Thoracic aorta (tissue), 2 donors: ENCODE measurements around the gene SLC9C2. TPM values are rescaled to one million over a fixed set of nuclear protein-coding genes. Genes with fewer than 3 reads are reported as not detected.
"Not testable (repeated sequence)": the region's sequence is repeated elsewhere in the genome, so short reads cannot be mapped to it uniquely, and the experiment has no call there.

Experiments
- ATAC-seq: fragments of 150-250 bp; one replicate; pipeline ENCODE4 v1.8.0; 2017; ENCODE audit warnings: low read depth; ENCODE audit not compliant: insufficient number of reproducible peaks, low FRiP score
- DNase-seq: peaks from one replicate; pipeline ENCODE4 v3.0.0-alpha.2; 2020; ENCODE audit warnings: low spot score
- H3K27ac ChIP-seq, 2 donors: fragments of 200-600 bp; sonication (generic); 1 replicate in 1 of 2; 2 replicates in 1 of 2; pipeline ENCODE4 v1.5.1; 2016; ENCODE audit warnings: mild to moderate bottlenecking in 2 of 2, moderate library complexity in 2 of 2
- H3K27me3 ChIP-seq: fragments of 200-600 bp; sonication (generic); replicated peaks from 2 replicates; pipeline ENCODE4 v1.6.0; 2016; ENCODE audit warnings: mild to moderate bottlenecking; ENCODE audit not compliant: insufficient read depth
- H3K36me3 ChIP-seq: fragments of 200-600 bp; sonication (generic); one replicate; pipeline ENCODE4 v1.5.1; 2016
- H3K4me1 ChIP-seq, 2 donors: fragments of 200-600 bp; sonication (generic); 1 replicate in 1 of 2; 2 replicates in 1 of 2; pipeline versions ENCODE4 v1.5.1 to v1.6.0; 2016; ENCODE audit warnings: low read depth in 2 of 2, mild to moderate bottlenecking in 1 of 2; ENCODE audit not compliant: control insufficient read depth in 1 of 2
- H3K4me3 ChIP-seq: fragments of 200-600 bp; sonication (generic); 2 replicates; pipeline ENCODE4 v1.5.1; 2016; ENCODE audit warnings: mild to moderate bottlenecking
- H3K9me3 ChIP-seq: fragments of 200-600 bp; sonication (generic); 2 replicates; pipeline ENCODE4 v1.5.1; 2016
- CTCF ChIP-seq: fragments of 200-600 bp; sonication (generic); IDR thresholded peaks from one replicate; pipeline ENCODE4 v1.5.1; 2019; ENCODE audit warnings: antibody characterized with exemption
- total RNA-seq, 2 donors: library from RNA; depleted of rRNA; stranded (reverse); fragments of >200 nt; gene quantifications; one replicate each; pipeline versions ENCODE4 v1.1.0 to v1.2.3, GENCODE V29; 2016

Gene SLC9C2
- total RNA-seq, 2 donors from 2014 or later: not detected

GRCh38 chr1:173502104-173502503 is 100.8 kb downstream of the SLC9C2 start:
- no peak for TF ChIP-seq CTCF
- no peaks in the 10 kb centered on the region for H3K9me3 ChIP-seq
- H3K4me1 ChIP-seq: no peaks in the 10 kb centered on the region
- H3K27me3 ChIP-seq: no peaks in the 10 kb centered on the region
- H3K4me3 ChIP-seq: no peak overlapping the region
- DNase-seq (no peak), ATAC-seq (no peak)
- no peak overlapping the region for H3K27ac ChIP-seq
- no peaks in the 10 kb centered on the region for H3K36me3 ChIP-seq

- TF ChIP-seq CTCF: no peak
- Histone ChIP-seq H3K36me3 (no peaks in the 10 kb centered on the region), H3K9me3 (no peaks in the 10 kb centered on the region), H3K27ac (no peak overlapping the region), H3K4me3 (no peak overlapping the region), H3K4me1 (no peaks in the 10 kb centered on the region), H3K27me3 (no peaks in the 10 kb centered on the region)
- no peak for ATAC-seq
- DNase-seq: no peak
Observed at GRCh38 chr1:173499729-173500128, 103.1 kb downstream of the SLC9C2 start.

- Histone ChIP-seq H3K9me3 (no peaks in the 10 kb centered on the region), H3K4me1 (no peaks in the 10 kb centered on the region), H3K27ac (no peak overlapping the region), H3K36me3 (no peaks in the 10 kb centered on the region), H3K27me3 (no peaks in the 10 kb centered on the region), H3K4me3 (no peak overlapping the region)
- TF ChIP-seq CTCF: no peak
- DNase-seq (no peak), ATAC-seq (no peak)
Observed at GRCh38 chr1:173496757-173497320, 106.0 kb downstream of the SLC9C2 start.

- no peak for TF ChIP-seq CTCF
- Histone ChIP-seq H3K4me1 (no peaks in the 10 kb centered on the region), H3K36me3 (no peaks in the 10 kb centered on the region), H3K4me3 (no peak overlapping the region), H3K27me3 (no peaks in the 10 kb centered on the region), H3K9me3 (no peaks in the 10 kb centered on the region), H3K27ac (no peak overlapping the region)
- no peak for ATAC-seq
- DNase-seq: no peak
Observed at GRCh38 chr1:173495609-173496267, 107.1 kb downstream of the SLC9C2 start.

GRCh38 chr1:173493125-173493524 is 109.7 kb downstream of the SLC9C2 start:
- H3K9me3 ChIP-seq, ATAC-seq, H3K4me3 ChIP-seq, H3K27me3 ChIP-seq, DNase-seq, H3K4me1 ChIP-seq, H3K27ac ChIP-seq: not testable (repeated sequence)
- peaks cover 12% of the 10 kb centered on the region for H3K36me3 ChIP-seq

GRCh38 chr1:173491508-173491907 is 111.4 kb downstream of the SLC9C2 start:
- ATAC-seq: no peak
- Histone ChIP-seq H3K27ac (no peak overlapping the region), H3K36me3 (peaks cover 27% of the 10 kb centered on the region), H3K27me3 (no peaks in the 10 kb centered on the region), H3K4me3 (no peak overlapping the region), H3K4me1 (no peaks in the 10 kb centered on the region), H3K9me3 (no peaks in the 10 kb centered on the region)
- no peak for DNase-seq
- no peak for TF ChIP-seq CTCF
